GM19468 (cell line): ENCODE results near the gene MYH10.
"Not testable (repeated sequence)": the region's sequence is repeated elsewhere in the genome, so short reads cannot be mapped to it uniquely, and the experiment has no call there.

ENCODE experiments used
- ATAC-seq: cut with Tn5 transposase; IDR thresholded peaks from one replicate; pipeline ENCODE4 v1.9.1; 2021; ENCODE audit warnings: mild to moderate bottlenecking, moderate library complexity, moderate number of reproducible peaks; ENCODE audit not compliant: unreplicated experiment; ENCODE audit errors: extremely low read depth

Gene MYH10

DNA sequence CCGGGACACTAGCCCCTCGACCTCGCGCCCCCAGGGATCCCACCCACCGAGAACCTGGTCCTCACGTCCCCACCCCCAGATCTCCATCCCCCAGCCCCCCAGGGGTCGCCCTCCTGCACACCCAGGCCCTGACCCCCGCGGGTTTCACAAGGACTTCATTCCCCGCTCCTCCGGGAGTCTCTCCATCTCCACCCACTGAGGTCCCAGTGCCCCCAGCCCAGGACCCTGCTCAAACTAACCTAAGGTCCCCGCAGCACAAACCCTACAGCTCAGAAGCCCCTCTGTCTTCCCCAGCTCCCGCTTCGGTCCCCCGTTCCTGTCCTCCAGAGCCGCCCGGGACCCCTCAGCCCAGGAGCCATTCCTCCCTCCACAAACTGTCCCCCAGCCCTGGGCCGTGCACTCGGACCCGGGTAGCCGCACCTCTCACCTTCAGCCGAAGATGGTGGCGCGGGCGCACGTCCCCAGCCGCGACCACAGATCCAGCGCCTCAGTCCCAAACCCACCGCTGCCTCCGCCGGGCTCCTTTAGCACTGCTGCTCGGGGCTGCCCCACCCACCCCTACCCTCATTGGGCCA, at the start of gene MYH10:
Gene MYH10 (minus strand): TSS at position 499 of the 575 bp plus-strand sequence. CDS start 7,479 bp downstream, outside the sequence.
- no peak for ATAC-seq

DNA sequence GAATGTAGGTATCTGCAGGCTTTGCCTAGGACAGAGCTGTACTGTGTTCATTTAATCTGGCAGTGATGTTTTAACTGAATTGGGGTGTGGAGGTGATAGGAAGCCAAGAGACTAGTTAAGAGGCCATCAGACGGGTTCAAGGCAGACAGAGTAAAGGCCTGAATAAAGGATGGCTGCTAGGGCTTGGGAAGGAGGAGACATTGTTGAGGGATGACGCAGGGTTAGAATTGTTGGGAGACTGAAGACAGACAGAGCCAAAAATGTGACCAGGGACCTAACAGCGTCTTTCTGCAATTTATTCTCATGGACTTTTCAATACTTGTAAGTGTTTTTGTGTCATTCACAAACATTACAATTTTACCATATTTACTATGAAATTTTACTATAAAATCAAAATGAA, 48.6 kb upstream of the MYH10 start:
- ATAC-seq = no peak

DNA sequence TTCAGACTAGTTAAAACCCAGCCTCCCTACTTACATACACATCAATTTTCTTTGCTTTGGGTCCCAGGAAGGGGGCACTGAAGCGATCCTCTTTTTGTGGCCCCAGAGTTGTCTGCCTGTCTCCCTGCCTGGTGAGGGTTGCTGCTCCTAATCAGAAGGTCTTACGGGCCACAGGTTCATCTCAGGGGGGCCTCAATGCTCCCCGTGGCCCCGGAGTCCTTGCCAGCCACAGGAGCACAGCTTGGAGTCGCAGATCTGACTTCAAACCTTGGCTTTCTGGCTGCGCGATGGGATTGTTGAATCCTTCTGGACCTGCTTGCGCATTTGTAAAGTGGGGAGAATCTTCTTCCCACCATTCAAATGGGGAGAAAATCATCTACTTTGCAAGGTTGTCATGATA, 44.8 kb upstream of the MYH10 start:
- no peak for ATAC-seq

GRCh38 chr17:8674344-8675305, 44.1 kb upstream of the MYH10 start:
- no peak for ATAC-seq

DNA sequence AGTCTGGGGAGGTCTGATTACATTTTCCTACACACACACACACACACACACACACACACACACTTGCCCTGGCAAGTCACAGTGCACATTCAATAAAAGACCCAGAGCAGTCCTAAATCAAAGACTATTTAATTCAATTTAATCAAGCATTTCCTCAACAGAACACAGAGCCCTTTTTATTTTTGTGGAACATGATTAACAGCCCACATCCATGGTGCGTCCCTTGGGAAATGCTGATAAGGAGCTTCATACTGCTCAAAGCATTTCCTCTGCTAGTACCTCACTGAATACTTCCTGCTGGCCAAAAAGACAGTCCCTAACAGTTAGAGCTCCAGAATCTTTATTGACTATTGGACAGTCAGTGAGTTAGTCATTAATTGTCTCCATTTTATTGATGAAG, 43.1 kb upstream of the MYH10 start:
- no peak for ATAC-seq

DNA sequence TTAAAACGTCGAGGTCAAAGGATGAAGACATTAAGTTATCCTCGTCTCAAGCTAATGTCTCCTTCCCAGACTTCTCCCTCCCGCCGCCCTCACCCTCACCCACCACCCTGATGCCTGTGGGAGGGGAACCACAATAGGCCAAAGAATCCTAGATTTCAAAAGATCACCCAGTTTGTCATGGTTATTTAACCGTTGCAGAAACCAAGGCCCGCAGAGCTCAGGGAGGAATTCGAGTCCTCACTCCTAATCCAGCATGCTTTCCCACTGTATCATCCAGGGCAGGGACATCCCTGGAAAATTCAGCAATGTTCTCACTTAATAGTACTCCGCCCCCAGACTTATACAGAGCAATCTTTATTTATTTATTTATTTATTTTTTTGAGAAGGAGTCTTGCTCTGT, 41.8 kb upstream of the MYH10 start:
- ATAC-seq = no peak

GRCh38 chr17:8670421-8670820, 39.9 kb upstream of the MYH10 start:
- ATAC-seq = no peak

GRCh38 chr17:8668176-8668740, 37.7 kb upstream of the MYH10 start:
- no peak for ATAC-seq

- ATAC-seq = no peak
Observed at GRCh38 chr17:8667421-8667820, 36.9 kb upstream of the MYH10 start.

GRCh38 chr17:8665684-8666083, 35.2 kb upstream of the MYH10 start:
- no peak for ATAC-seq

DNA sequence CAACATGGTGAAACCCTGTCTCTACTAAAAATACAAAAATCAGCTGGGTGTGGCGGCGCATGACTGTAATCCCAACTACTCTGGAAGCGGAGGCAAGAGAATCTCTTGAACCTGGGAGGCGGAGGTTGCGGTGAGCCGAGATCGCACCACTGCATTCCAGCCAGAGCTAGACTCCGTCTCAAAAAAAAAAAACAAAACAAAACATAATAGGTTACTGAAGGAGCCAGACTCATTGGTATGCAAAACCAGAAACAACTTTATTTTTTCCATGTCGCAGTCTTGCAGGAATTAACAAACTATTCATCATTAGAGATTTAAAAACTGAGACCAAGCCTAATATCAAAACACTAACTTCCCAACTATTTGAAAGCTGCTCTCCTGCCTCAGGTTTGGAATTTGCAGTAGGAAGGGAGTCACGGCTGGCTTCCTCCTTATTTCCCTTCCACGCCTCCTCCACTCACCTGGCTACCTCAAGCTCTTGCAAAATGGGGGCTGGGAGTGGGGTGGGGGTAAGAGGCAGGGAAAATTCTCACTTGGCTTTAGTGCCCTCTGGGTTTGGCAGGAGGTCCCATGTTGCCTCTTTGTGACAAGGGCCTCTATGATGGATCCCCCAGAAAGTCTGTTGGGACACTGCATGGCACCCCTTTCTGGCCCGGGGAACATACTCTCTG, 34.1 kb upstream of the MYH10 start:
- no peak for ATAC-seq

GRCh38 chr17:8662973-8663372, 32.4 kb upstream of the MYH10 start:
- no peak for ATAC-seq

- no peak for ATAC-seq
Observed at GRCh38 chr17:8662076-8662831, 31.7 kb upstream of the MYH10 start.

- ATAC-seq = not testable (repeated sequence)
Observed at GRCh38 chr17:8660709-8661108, 30.2 kb upstream of the MYH10 start.

DNA sequence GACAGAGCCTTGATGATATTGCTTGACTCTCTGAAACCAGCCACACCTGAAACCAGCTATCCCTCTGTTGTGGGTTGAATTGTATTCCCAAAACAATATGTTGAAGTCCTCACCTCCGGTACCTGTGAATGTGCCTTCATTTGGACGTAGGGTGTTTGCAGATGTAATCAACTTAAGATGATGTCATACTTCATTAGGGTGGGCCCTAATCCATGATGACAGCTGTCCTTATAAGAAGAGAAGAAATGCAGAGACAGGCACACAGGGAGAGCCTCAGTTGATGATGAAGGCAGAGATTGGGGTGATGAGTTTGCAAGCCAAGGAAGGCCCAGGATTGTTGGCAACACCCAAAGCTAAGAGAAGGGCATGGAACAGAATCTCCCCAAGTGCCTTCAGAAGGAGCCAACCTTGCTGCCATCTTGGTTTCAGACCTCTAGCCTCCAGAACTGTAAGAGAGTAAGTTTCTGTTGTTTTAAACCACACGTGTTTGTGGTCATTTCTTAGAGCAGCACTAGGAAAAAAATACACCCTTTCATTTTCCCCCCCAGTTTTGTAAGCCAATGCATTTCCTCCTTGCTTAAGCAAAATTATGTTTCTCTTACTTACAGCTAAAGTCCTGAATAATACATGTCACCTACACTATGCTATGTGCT, 29.4 kb upstream of the MYH10 start:
- ATAC-seq = no peak

DNA sequence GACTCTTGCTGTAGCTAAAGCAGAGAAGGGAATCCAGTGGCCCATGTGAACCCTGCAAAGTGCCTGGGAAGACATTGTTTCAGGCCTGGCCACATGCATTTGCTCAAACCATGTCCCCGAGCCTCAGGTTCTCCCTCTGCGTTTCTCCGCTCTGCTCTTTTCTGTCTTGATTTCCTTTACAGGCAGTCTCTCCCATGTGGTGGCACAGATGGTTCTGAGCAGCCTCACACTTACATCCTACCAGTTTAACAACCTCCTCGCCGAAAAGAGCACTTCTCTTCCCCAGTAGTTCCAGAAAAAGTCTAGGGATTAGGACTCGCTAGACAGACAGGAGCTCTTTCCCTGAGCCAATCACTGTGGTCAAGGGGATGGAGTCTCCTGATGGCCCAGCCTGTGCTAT, 28.3 kb upstream of the MYH10 start:
- no peak for ATAC-seq

DNA sequence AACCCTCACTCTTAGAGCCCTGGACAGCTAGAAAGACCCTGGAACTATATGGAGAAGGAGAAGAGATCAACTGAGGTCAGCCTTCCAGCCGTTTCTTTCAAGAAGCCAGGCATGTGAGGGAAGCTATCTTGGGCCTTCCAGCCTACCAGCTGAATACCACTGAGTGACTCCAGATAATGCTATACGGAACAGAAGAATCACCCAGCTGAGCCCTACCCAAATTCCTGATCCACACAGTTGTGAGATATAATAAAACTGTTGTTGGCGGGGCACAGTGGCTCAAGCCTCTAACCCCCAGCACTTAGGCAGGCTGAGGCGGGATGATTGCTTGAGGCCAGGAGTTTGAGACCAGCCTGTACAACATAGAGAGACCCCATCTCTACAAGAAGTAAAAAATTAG, 26.2 kb upstream of the MYH10 start:
- no peak for ATAC-seq

DNA sequence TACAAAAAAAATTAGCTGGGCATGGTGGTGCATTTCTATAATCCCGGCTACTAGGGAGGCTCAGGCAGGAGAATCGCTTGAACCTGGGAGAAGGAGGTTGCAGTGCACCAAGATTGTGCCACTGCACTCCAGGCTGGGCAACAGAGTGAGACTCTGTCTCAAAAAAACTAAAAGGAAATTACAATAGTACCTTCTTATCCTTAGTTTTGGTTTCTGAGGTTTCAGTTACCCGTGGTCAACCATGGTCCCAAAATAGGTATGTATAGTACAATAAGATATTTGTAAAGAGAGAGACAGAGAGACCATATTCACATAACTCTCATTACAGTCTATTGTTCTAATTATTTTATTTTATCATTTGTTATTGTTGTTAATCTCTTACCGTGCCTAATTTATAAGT, 24.3 kb upstream of the MYH10 start:
- ATAC-seq = no peak

- ATAC-seq = no peak
Observed at GRCh38 chr17:8651013-8651412, 20.5 kb upstream of the MYH10 start.

DNA sequence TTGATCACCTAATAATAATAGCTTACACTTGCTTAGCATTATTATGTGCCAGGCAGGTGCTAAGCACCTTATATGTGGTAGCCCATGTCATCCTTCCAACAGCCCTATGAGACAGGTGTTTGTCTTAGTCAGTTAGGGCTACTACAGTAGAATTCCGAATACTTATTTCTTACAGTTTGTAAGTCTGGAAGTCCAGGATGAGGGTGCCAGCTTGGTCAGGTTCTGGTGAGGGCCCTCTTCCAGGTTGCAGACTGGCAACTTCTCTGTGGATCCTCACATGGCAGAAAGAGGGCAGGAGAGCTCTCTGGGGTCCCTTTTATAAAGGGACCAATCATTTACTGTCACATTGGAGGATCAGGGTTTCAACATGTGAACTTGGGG, 19.6 kb upstream of the MYH10 start:
- ATAC-seq = no peak
